PC-9 (cell line): ENCODE measurements around the gene IPPK.

Source experiments
- EZH2 ChIP-seq: fragments of 200-600 bp; sonication (generic); IDR thresholded peaks from 2 replicates; pipeline ENCODE4 v1.8.0; 2017; ENCODE audit warnings: antibody characterized with exemption, low read depth
- TF ChIP-seq, protein P1 (sequence below): fragments of 200-600 bp; sonication (generic); conservative IDR thresholded peaks from 2 replicates; pipeline ENCODE4 v1.6.1; 2017; ENCODE audit warnings: mixed run types, antibody characterized with exemption, mild to moderate bottlenecking, moderate library complexity

GRCh38 chr9:92627651-92628050, 42.3 kb downstream of the IPPK start:
- TF ChIP-seq, protein P1, sequence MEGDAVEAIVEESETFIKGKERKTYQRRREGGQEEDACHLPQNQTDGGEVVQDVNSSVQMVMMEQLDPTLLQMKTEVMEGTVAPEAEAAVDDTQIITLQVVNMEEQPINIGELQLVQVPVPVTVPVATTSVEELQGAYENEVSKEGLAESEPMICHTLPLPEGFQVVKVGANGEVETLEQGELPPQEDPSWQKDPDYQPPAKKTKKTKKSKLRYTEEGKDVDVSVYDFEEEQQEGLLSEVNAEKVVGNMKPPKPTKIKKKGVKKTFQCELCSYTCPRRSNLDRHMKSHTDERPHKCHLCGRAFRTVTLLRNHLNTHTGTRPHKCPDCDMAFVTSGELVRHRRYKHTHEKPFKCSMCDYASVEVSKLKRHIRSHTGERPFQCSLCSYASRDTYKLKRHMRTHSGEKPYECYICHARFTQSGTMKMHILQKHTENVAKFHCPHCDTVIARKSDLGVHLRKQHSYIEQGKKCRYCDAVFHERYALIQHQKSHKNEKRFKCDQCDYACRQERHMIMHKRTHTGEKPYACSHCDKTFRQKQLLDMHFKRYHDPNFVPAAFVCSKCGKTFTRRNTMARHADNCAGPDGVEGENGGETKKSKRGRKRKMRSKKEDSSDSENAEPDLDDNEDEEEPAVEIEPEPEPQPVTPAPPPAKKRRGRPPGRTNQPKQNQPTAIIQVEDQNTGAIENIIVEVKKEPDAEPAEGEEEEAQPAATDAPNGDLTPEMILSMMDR, result no peak
- no peak for TF ChIP-seq EZH2
